ENCODE results near the gene SENP2. TPM values are rescaled to one million over a fixed set of nuclear protein-coding genes. Genes with fewer than 3 reads are reported as not detected.

The SENP2 gene
- total and polyA plus RNA-seq, 2 experiments from 2014 or later = 29.2 to 80.3 TPM

- Histone ChIP-seq H3K36me3 (ENCODE audit: insufficient read depth) (no peaks in the 10 kb centered on the region), H3K79me2 (replicated peaks; ENCODE audit: insufficient read depth) (no peaks in the 10 kb centered on the region), H3K9me2 (ENCODE audit: insufficient read depth) (no peaks in the 10 kb centered on the region), H3K4me2 (peak overlapping the region; percentile 46), H2AFZ (peak overlapping the region; percentile 78; the same call in 1 of the 2 replicates), H3K27ac (ENCODE audit: low read depth) (no peak overlapping the region), H3F3A (replicated peaks; ENCODE audit: low read depth) (0 out of 2 replicates have a peak, but pooled peaks cover 4% of the 10 kb centered on the region), H3K27me3 (ENCODE audit: insufficient read depth) (no peaks in the 10 kb centered on the region), H3K4me1 (ENCODE audit: insufficient read depth) (peaks cover 32% of the 10 kb centered on the region), H4K20me1 (replicated peaks; ENCODE audit: insufficient read depth) (no peaks in the 10 kb centered on the region), H3K4me3 (0 out of 2 replicates have a peak overlapping the region, but pooled peaks have one; percentile 10)
- H3K9me3 Mint-ChIP-seq = no peaks in the 10 kb centered on the region
- peak; percentile 24 for ATAC-seq
- no peak overlapping the region for H3K4me3 Mint-ChIP-seq
- TF ChIP-seq CTCF (conservative IDR thresholded peaks at IDR 0.05; ENCODE audit: low read depth in 2 of 2) = no peak
- no peak for TF ChIP-seq POLR2AphosphoS5 (IDR thresholded peaks at IDR 0.05; ENCODE audit: low read depth)
- no peak for TF ChIP-seq ZNF462 (CRISPR knock-in tag; IDR thresholded peaks at IDR 0.05)
- no peak for TF ChIP-seq ETS1 (IDR thresholded peaks at IDR 0.05)
- peaks cover 6% of the 10 kb centered on the region for H3K27me3 Mint-ChIP-seq (ENCODE audit: insufficient read depth, low read depth, poor library complexity)
- peak; percentile 57 for DNase-seq (ENCODE audit: low spot score)
- no peak overlapping the region; the same call in 1 of the 2 replicates for H3K27ac Mint-ChIP-seq
- no peaks in the 10 kb centered on the region for H3K36me3 Mint-ChIP-seq (ENCODE audit: low read depth)
- peaks cover 38% of the 10 kb centered on the region for H3K4me1 Mint-ChIP-seq
These were observed 25.4 kb upstream of the SENP2 start for GRCh38 chr3:185560676-185561075.

Measured in GM23338 (cell line).